ENCODE results near the gene RIMS1. TPM values are rescaled to one million over a fixed set of nuclear protein-coding genes. Genes with fewer than 3 reads are reported as not detected.

Gene RIMS1
- total RNA-seq, 5 donors from 2014 or later (not counting 1 experiment from before 2014, with no cell fraction given) = not detected

- H3K36me3 ChIP-seq (ENCODE audit: control insufficient read depth in 2 of 2, extremely low read depth in 1 of 2, insufficient read depth in 1 of 2, low read length in 1 of 2) = no peaks in the 10 kb centered on the region
- H3K27me3 Mint-ChIP-seq = no peaks in the 10 kb centered on the region
Measured at GRCh38 chr6:72282201-72282600, 395.9 kb downstream of the RIMS1 start.

DNA sequence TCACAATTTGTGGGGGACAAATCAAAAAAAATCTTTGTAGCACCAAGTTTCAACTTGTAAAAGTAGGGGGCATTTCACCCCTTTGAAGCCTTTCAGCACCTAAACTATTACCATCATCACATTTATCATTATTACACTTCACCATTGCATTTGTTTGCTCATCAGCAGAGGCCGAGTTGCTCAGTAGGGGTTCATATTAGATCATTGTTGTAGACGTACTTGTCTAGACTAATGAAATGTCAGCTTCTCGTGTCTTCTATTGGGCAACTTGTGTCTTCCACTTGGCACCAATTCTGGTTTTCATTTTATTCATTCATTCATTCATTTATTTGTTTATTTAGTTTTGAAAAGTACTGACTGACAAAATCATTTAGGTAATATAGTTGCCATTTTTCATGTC lies 397.2 kb downstream of the RIMS1 start:
- POLR2A ChIA-PET = no interaction called here
- Histone ChIP-seq H3K9me3 (no peaks in the 10 kb centered on the region), H3K4me1 (ENCODE audit: control insufficient read depth in 1 of 2, extremely low read depth in 1 of 2, insufficient read depth in 2 of 2, low read length in 2 of 2) (no peaks in the 10 kb centered on the region), H3K27ac (ENCODE audit: low read length) (no peak overlapping the region), H3K4me3 (ENCODE audit: control insufficient read depth in 1 of 2, extremely low read depth in 1 of 2, low read length in 1 of 2) (no peak overlapping the region), H3K36me3 (ENCODE audit: control insufficient read depth in 2 of 2, extremely low read depth in 1 of 2, insufficient read depth in 1 of 2, low read length in 1 of 2) (no peaks in the 10 kb centered on the region), H3K27me3 (replicated peaks in 1 of 2; ENCODE audit: control insufficient read depth in 2 of 2, extremely low read depth in 1 of 2, insufficient read depth in 2 of 2, low read length in 1 of 2) (no peaks in the 10 kb centered on the region)
- ATAC-seq (replicated peaks in 1 of 4) (no peak), DNase-seq (no peak)
- Mint-ChIP-seq H3K36me3 (no peaks in the 10 kb centered on the region), H3K27me3 (no peaks in the 10 kb centered on the region), H3K27ac (no peak overlapping the region), H3K9me3 (peaks cover 0 to 3% (median 0%) of the 10 kb centered on the region in 3 donors), H3K4me3 (no peak overlapping the region), H3K4me1 (no peaks in the 10 kb centered on the region)
- no CpG with 5 or more reads among the region's 3 CpGs for WGBS (ENCODE audit: insufficient coverage)
- CTCF ChIA-PET = no interaction called here

More at GRCh38 chr6:72282201-72282600, 395.9 kb downstream of the RIMS1 start:
- no peak overlapping the region for H3K27ac Mint-ChIP-seq
- Histone ChIP-seq H3K4me1 (ENCODE audit: control insufficient read depth in 1 of 2, extremely low read depth in 1 of 2, insufficient read depth in 2 of 2, low read length in 2 of 2) (no peaks in the 10 kb centered on the region), H3K27me3 (replicated peaks in 1 of 2; ENCODE audit: control insufficient read depth in 2 of 2, extremely low read depth in 1 of 2, insufficient read depth in 2 of 2, low read length in 1 of 2) (no peaks in the 10 kb centered on the region), H3K9me3 (no peaks in the 10 kb centered on the region), H3K27ac (ENCODE audit: low read length) (no peak overlapping the region), H3K4me3 (ENCODE audit: control insufficient read depth in 1 of 2, extremely low read depth in 1 of 2, low read length in 1 of 2) (no peak overlapping the region)
- ChIA-PET CTCF (no interaction called here), POLR2A (no interaction called here)
- no peaks in the 10 kb centered on the region for H3K4me1 Mint-ChIP-seq
- no peak overlapping the region for H3K4me3 Mint-ChIP-seq
- DNase-seq (no peak), ATAC-seq (replicated peaks in 1 of 4) (no peak)
- no peaks in the 10 kb centered on the region for H3K36me3 Mint-ChIP-seq
- peaks cover 0 to 3% (median 0%) of the 10 kb centered on the region in 3 donors for H3K9me3 Mint-ChIP-seq

- Histone ChIP-seq H3K27me3 (replicated peaks in 1 of 2; ENCODE audit: control insufficient read depth in 2 of 2, extremely low read depth in 1 of 2, insufficient read depth in 2 of 2, low read length in 1 of 2) (no peaks in the 10 kb centered on the region), H3K4me1 (ENCODE audit: control insufficient read depth in 1 of 2, extremely low read depth in 1 of 2, insufficient read depth in 2 of 2, low read length in 2 of 2) (no peaks in the 10 kb centered on the region), H3K27ac (ENCODE audit: low read length) (no peak overlapping the region), H3K36me3 (ENCODE audit: control insufficient read depth in 2 of 2, extremely low read depth in 1 of 2, insufficient read depth in 1 of 2, low read length in 1 of 2) (no peaks in the 10 kb centered on the region), H3K9me3 (no peaks in the 10 kb centered on the region), H3K4me3 (ENCODE audit: control insufficient read depth in 1 of 2, extremely low read depth in 1 of 2, low read length in 1 of 2) (no peak overlapping the region)
- peaks cover 0 to 3% (median 0%) of the 10 kb centered on the region in 3 donors for H3K9me3 Mint-ChIP-seq
- no peaks in the 10 kb centered on the region for H3K4me1 Mint-ChIP-seq
- no CpG with 5 or more reads among the region's 1 CpG for WGBS (ENCODE audit: insufficient coverage)
- H3K27ac Mint-ChIP-seq = no peak overlapping the region
- H3K27me3 Mint-ChIP-seq = no peaks in the 10 kb centered on the region
- ChIA-PET CTCF (no interaction called here), POLR2A (no interaction called here)
- H3K36me3 Mint-ChIP-seq = no peaks in the 10 kb centered on the region
- DNase-seq (no peak), ATAC-seq (replicated peaks in 1 of 4) (no peak)
- no peak overlapping the region for H3K4me3 Mint-ChIP-seq
Measured at GRCh38 chr6:72286911-72287311, 400.6 kb downstream of the RIMS1 start.

GRCh38 chr6:72287801-72288200 lies 401.5 kb downstream of the RIMS1 start:
- H3K36me3 ChIP-seq (ENCODE audit: control insufficient read depth in 2 of 2, extremely low read depth in 1 of 2, insufficient read depth in 1 of 2, low read length in 1 of 2) = no peaks in the 10 kb centered on the region
- H3K4me3 ChIP-seq (ENCODE audit: control insufficient read depth in 1 of 2, extremely low read depth in 1 of 2, low read length in 1 of 2) = no peak overlapping the region
- no peaks in the 10 kb centered on the region for H3K4me1 ChIP-seq (ENCODE audit: control insufficient read depth in 1 of 2, extremely low read depth in 1 of 2, insufficient read depth in 2 of 2, low read length in 2 of 2)
- peaks cover 0 to under 1% (median 0%) of the 10 kb centered on the region in 3 donors for H3K9me3 Mint-ChIP-seq
- no peak overlapping the region for H3K4me3 Mint-ChIP-seq
- DNase-seq = no peak
- no peak overlapping the region for H3K27ac ChIP-seq (ENCODE audit: low read length)
- no peak for ATAC-seq (replicated peaks in 1 of 4)
- no peaks in the 10 kb centered on the region for H3K4me1 Mint-ChIP-seq
- no peaks in the 10 kb centered on the region for H3K36me3 Mint-ChIP-seq
- ChIA-PET POLR2A (interaction anchor here in 1 of 2 donors (0.6 kb wide), 1 partner anchor 106 kb away, joined by 7 read pairs; no protein-coding TSS in a partner anchor), CTCF (no interaction called here)
- no peaks in the 10 kb centered on the region for H3K9me3 ChIP-seq
- H3K27me3 ChIP-seq (replicated peaks in 1 of 2; ENCODE audit: control insufficient read depth in 2 of 2, extremely low read depth in 1 of 2, insufficient read depth in 2 of 2, low read length in 1 of 2) = no peaks in the 10 kb centered on the region
- H3K27ac Mint-ChIP-seq = no peak overlapping the region
- no peaks in the 10 kb centered on the region for H3K27me3 Mint-ChIP-seq
- WGBS (ENCODE audit: insufficient coverage) = no CpG with 5 or more reads among the region's 5 CpGs

GRCh38 chr6:72288592-72288991 lies 402.2 kb downstream of the RIMS1 start:
- ChIA-PET CTCF (no interaction called here), POLR2A (no interaction called here)
- Mint-ChIP-seq H3K27me3 (no peaks in the 10 kb centered on the region), H3K27ac (no peak overlapping the region), H3K4me1 (no peaks in the 10 kb centered on the region), H3K36me3 (no peaks in the 10 kb centered on the region), H3K9me3 (no peaks in the 10 kb centered on the region), H3K4me3 (no peak overlapping the region)
- Histone ChIP-seq H3K27ac (ENCODE audit: low read length) (no peak overlapping the region), H3K36me3 (ENCODE audit: control insufficient read depth in 2 of 2, extremely low read depth in 1 of 2, insufficient read depth in 1 of 2, low read length in 1 of 2) (no peaks in the 10 kb centered on the region), H3K9me3 (no peaks in the 10 kb centered on the region), H3K4me1 (ENCODE audit: control insufficient read depth in 1 of 2, extremely low read depth in 1 of 2, insufficient read depth in 2 of 2, low read length in 2 of 2) (no peaks in the 10 kb centered on the region), H3K4me3 (ENCODE audit: control insufficient read depth in 1 of 2, extremely low read depth in 1 of 2, low read length in 1 of 2) (no peak overlapping the region), H3K27me3 (replicated peaks in 1 of 2; ENCODE audit: control insufficient read depth in 2 of 2, extremely low read depth in 1 of 2, insufficient read depth in 2 of 2, low read length in 1 of 2) (no peaks in the 10 kb centered on the region)
- no peak for ATAC-seq (replicated peaks in 1 of 4)
- no peak for DNase-seq
- no CpG with 5 or more reads among the region's 2 CpGs for WGBS (ENCODE audit: insufficient coverage)

DNA sequence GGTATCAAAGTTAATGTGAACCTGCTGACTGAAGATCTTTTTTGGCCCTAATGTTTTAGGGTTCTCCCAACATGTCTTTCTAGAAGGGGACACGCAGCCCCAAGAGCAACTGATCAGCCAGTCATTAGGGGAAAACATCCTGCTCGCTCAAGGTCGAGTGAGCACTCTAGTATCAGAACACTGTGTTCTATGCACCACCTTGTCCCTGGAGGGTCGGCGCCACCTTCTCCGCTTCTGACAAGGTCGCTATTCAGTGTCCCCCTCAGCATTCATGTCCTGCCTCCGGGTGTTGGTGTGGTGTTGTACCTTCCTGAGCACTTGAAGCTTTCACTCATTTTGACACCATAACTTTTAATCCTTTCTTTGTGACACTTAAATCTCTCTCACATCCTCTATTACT lies 404.3 kb downstream of the RIMS1 start:
- H3K4me3 ChIP-seq (ENCODE audit: control insufficient read depth in 1 of 2, extremely low read depth in 1 of 2, low read length in 1 of 2) = no peak overlapping the region
- Mint-ChIP-seq H3K27me3 (no peaks in the 10 kb centered on the region), H3K9me3 (no peaks in the 10 kb centered on the region), H3K4me3 (no peak overlapping the region), H3K4me1 (no peaks in the 10 kb centered on the region), H3K36me3 (no peaks in the 10 kb centered on the region), H3K27ac (no peak overlapping the region)
- DNase-seq (no peak), ATAC-seq (replicated peaks in 1 of 4) (no peak)
- H3K4me1 ChIP-seq (ENCODE audit: control insufficient read depth in 1 of 2, extremely low read depth in 1 of 2, insufficient read depth in 2 of 2, low read length in 2 of 2) = no peaks in the 10 kb centered on the region
- WGBS (ENCODE audit: insufficient coverage) = 84% methylated on average over 5 of the region's 8 CpGs
- no peak overlapping the region for H3K27ac ChIP-seq (ENCODE audit: low read length)
- CTCF ChIA-PET = no interaction called here
- no peaks in the 10 kb centered on the region for H3K27me3 ChIP-seq (replicated peaks in 1 of 2; ENCODE audit: control insufficient read depth in 2 of 2, extremely low read depth in 1 of 2, insufficient read depth in 2 of 2, low read length in 1 of 2)
- no peaks in the 10 kb centered on the region for H3K36me3 ChIP-seq (ENCODE audit: control insufficient read depth in 2 of 2, extremely low read depth in 1 of 2, insufficient read depth in 1 of 2, low read length in 1 of 2)
- POLR2A ChIA-PET = no interaction called here
- H3K9me3 ChIP-seq = no peaks in the 10 kb centered on the region

GRCh38 chr6:72296375-72296774 lies 410.0 kb downstream of the RIMS1 start:
- Histone ChIP-seq H3K4me1 (ENCODE audit: control insufficient read depth in 1 of 2, extremely low read depth in 1 of 2, insufficient read depth in 2 of 2, low read length in 2 of 2) (no peaks in the 10 kb centered on the region), H3K27me3 (replicated peaks in 1 of 2; ENCODE audit: control insufficient read depth in 2 of 2, extremely low read depth in 1 of 2, insufficient read depth in 2 of 2, low read length in 1 of 2) (no peaks in the 10 kb centered on the region), H3K9me3 (no peaks in the 10 kb centered on the region), H3K4me3 (ENCODE audit: control insufficient read depth in 1 of 2, extremely low read depth in 1 of 2, low read length in 1 of 2) (no peak overlapping the region), H3K36me3 (ENCODE audit: control insufficient read depth in 2 of 2, extremely low read depth in 1 of 2, insufficient read depth in 1 of 2, low read length in 1 of 2) (no peaks in the 10 kb centered on the region), H3K27ac (ENCODE audit: low read length) (no peak overlapping the region)
- ChIA-PET CTCF (no interaction called here), POLR2A (no interaction called here)
- H3K27ac Mint-ChIP-seq = no peak overlapping the region
- H3K27me3 Mint-ChIP-seq = no peaks in the 10 kb centered on the region
- no peak overlapping the region for H3K4me3 Mint-ChIP-seq
- H3K9me3 Mint-ChIP-seq = no peaks in the 10 kb centered on the region
- H3K36me3 Mint-ChIP-seq = no peaks in the 10 kb centered on the region
- DNase-seq (no peak), ATAC-seq (replicated peaks in 1 of 4) (no peak)
- H3K4me1 Mint-ChIP-seq = no peaks in the 10 kb centered on the region

Measured in T-cell (primary cell).